Ovary (tissue), 9 donors: ENCODE results near the gene MKX. TPM values are rescaled to one million over a fixed set of nuclear protein-coding genes. Genes with fewer than 3 reads are reported as not detected.

Source experiments
- DNase-seq, 5 donors: peaks; one replicate each; pipeline ENCODE4 v3.0.0-alpha.2; 2019 to 2020
- H3K27ac ChIP-seq, 2 donors: fragments of 200-600 bp; one replicate each; pipeline versions ENCODE4 v1.5.1 to v1.8.0; 2019 to 2022
- H3K27me3 ChIP-seq: fragments of 200-600 bp; one replicate; pipeline ENCODE4 v1.8.0; 2022
- H3K36me3 ChIP-seq: fragments of 200-600 bp; sonication (generic); one replicate; pipeline ENCODE4 v1.5.1; 2019
- H3K4me1 ChIP-seq: one replicate; pipeline ENCODE4 v1.8.1; 2013; ENCODE audit warnings: mild to moderate bottlenecking, moderate library complexity; ENCODE audit not compliant: insufficient read depth
- H3K4me3 ChIP-seq: fragments of 200-600 bp; sonication (generic); one replicate; pipeline ENCODE4 v1.5.1; 2017
- H3K9me3 ChIP-seq, 2 donors: fragments of 200-600 bp in 1 of 2; sonication (generic) in 1 of 2; one replicate each; pipeline versions ENCODE4 v1.5.1 to v1.8.1; 2013 to 2019; ENCODE audit warnings: mild to moderate bottlenecking in 1 of 2, moderate library complexity in 1 of 2
- EP300 ChIP-seq: sonication (generic); formaldehyde crosslinking; IDR thresholded peaks from one replicate; pipeline ENCODE4 v1.6.1; 2017; ENCODE audit warnings: antibody characterized with exemption
- POLR2A ChIP-seq: fragments of 450-650 bp; IDR thresholded peaks from one replicate; pipeline ENCODE4 v1.6.1; 2017; ENCODE audit warnings: antibody characterized with exemption, mild to moderate bottlenecking, moderate library complexity
- WGBS, 3 donors: extraction: QIAGEN DNeasy Blood & Tissue Kit in 1 of 3; methylation state at CpG; one replicate each; pipeline versions ENCODE4 v1.1.5 to v1.1.7; 2013 to 2017; 5-methylcytosine and 5-hydroxymethylcytosine counted together
- intact Hi-C, 4 donors: fragments of 100-400 bp; cut with DNase I; formaldehyde crosslinking; loops; one replicate each; pipeline versions ENCODE4 v1.11.0 to v1.15.1; 2022 to 2023
- polyA plus RNA-seq, 2 donors: library from polyadenylated mRNA; stranded (reverse); fragments of 200-250 nt in 1 of 2; fragments of 350-450 nt in 1 of 2; fragmentation: Illumina TruSeq in 1 of 2; extraction: RNeasy Lipid Tissue Mini Kit (QIAGEN cat#74804) in 1 of 2; gene quantifications; one replicate each; pipeline ENCODE4 v1.2.3, GENCODE V29; 2013 to 2014
- total RNA-seq, 7 donors: library from RNA; depleted of rRNA in 2 of 7; stranded (reverse); fragments of >200 nt in 2 of 7; fragmentation: NEBNext Ultra II Directional in 3 of 7; extraction: Animal tissue kit (Norgen Biotek cat#: 25700) in 3 of 7; gene quantifications; one replicate each; pipeline versions ENCODE4 v1.1.0 to v1.2.4, GENCODE V29; 2016 to 2023
- TF ChIP-seq, protein P1 (sequence below), 3 donors: fragments of 450-650 bp in 2 of 3; fragments of 200-600 bp in 1 of 3; IDR thresholded peaks; one replicate each; pipeline versions ENCODE4 v1.5.1 to v1.8.0; 2016 to 2022; ENCODE audit warnings: antibody characterized with exemption in 3 of 3, mild to moderate bottlenecking in 1 of 3
- donor health status: DM: no; HTN: no; CAD: no; lungs with moderate emphysema.
- donor health status: DM: no; HTN: no; CAD: no.
- donor health status: Bipolar disorder and iron deficiency.
- donor health status: DM: yes; HTN: yes; CAD: no.
- donor health status: DM: no; HTN: no; CAD: no.
- donor health status: DM: yes; HTN: yes; CAD: no.

Gene MKX
- total and polyA plus RNA-seq, 9 donors = 7.4 to 39.7 (median 17.2) TPM

GRCh38 chr10:27635290-27635689 lies 110.3 kb downstream of the MKX start:
- no peaks in the 10 kb centered on the region for H3K27me3 ChIP-seq
- no peaks in the 10 kb centered on the region for H3K36me3 ChIP-seq
- no peaks in the 10 kb centered on the region for H3K9me3 ChIP-seq
- no peak overlapping the region for H3K4me3 ChIP-seq
- WGBS, 3 donors = 92 to 98% (median 94%) methylated on average over 6 of the region's 6 CpGs
- intact Hi-C loops = loop anchor here in 1 of 4 donors (5.0 kb wide), 1 partner anchor 397 kb away; no protein-coding TSS in a partner anchor
- TF ChIP-seq EP300 (no peak), POLR2A (no peak)
- TF ChIP-seq, protein P1, sequence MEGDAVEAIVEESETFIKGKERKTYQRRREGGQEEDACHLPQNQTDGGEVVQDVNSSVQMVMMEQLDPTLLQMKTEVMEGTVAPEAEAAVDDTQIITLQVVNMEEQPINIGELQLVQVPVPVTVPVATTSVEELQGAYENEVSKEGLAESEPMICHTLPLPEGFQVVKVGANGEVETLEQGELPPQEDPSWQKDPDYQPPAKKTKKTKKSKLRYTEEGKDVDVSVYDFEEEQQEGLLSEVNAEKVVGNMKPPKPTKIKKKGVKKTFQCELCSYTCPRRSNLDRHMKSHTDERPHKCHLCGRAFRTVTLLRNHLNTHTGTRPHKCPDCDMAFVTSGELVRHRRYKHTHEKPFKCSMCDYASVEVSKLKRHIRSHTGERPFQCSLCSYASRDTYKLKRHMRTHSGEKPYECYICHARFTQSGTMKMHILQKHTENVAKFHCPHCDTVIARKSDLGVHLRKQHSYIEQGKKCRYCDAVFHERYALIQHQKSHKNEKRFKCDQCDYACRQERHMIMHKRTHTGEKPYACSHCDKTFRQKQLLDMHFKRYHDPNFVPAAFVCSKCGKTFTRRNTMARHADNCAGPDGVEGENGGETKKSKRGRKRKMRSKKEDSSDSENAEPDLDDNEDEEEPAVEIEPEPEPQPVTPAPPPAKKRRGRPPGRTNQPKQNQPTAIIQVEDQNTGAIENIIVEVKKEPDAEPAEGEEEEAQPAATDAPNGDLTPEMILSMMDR (IDR thresholded peaks at IDR 0.05) = no peak
- H3K4me1 ChIP-seq = no peaks in the 10 kb centered on the region
- DNase-seq = no peak
- H3K27ac ChIP-seq = no peak overlapping the region

DNA sequence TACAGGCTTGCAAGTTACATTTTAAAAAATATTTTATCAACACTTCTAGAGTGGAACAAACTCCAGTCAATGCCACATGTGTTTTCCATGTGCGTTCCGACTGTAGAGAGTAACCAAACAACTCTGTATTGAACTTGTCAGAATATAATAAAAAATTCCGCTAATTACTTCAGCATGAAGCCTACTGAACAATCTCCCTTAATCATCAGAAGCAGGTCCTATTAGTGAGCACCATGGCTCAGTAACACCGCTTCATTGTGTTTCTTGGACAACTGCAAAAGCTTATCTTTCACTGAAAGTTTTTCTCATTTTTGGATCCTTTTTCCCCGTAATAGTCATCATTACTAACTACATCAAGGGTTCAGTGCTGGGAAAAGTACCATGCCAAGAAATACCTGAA lies 117.0 kb downstream of the MKX start:
- TF ChIP-seq POLR2A (no peak), EP300 (no peak)
- TF ChIP-seq, protein P1 (IDR thresholded peaks at IDR 0.05) = no peak
- intact Hi-C loops = no loop called here
- Histone ChIP-seq H3K27ac (no peak overlapping the region), H3K36me3 (no peaks in the 10 kb centered on the region), H3K4me3 (no peak overlapping the region), H3K4me1 (peaks cover 4% of the 10 kb centered on the region), H3K9me3 (no peaks in the 10 kb centered on the region), H3K27me3 (no peaks in the 10 kb centered on the region)
- WGBS, 3 donors = 31 to 44% (median 35%) methylated on average over 5 of the region's 5 CpGs
- DNase-seq = no peak

DNA sequence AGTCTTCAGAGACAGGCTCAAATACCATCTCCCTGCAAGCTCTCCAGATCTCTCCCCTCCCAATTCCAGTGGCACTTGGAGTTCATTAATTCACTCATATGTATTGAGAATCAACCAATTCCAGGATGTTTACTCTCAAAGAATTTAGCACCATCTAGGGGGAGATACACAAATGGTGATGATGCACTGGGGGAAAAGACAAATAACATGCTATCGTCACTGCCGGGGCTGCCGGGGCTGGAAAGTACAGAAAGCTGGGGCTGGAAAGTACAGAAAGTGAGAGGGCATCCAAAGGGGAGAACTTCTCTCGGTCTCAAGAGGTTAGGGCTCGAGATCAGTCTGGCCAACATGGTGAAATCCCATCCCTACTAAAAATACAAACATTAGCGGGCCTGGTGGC lies 118.7 kb downstream of the MKX start:
- Histone ChIP-seq H3K4me1 (peaks cover 4% of the 10 kb centered on the region), H3K36me3 (no peaks in the 10 kb centered on the region), H3K27ac (no peak overlapping the region), H3K4me3 (no peak overlapping the region), H3K27me3 (no peaks in the 10 kb centered on the region), H3K9me3 (no peaks in the 10 kb centered on the region)
- WGBS, 3 donors = 79 to 87% (median 82%) methylated on average over 6 of the region's 6 CpGs
- intact Hi-C loops = no loop called here
- TF ChIP-seq POLR2A (no peak), EP300 (no peak)
- TF ChIP-seq, protein P1 (IDR thresholded peaks at IDR 0.05) = no peak
- no peak for DNase-seq

GRCh38 chr10:27625452-27626211 lies 120.0 kb downstream of the MKX start:
- Histone ChIP-seq H3K9me3 (no peaks in the 10 kb centered on the region), H3K27ac (no peak overlapping the region), H3K36me3 (no peaks in the 10 kb centered on the region), H3K27me3 (no peaks in the 10 kb centered on the region), H3K4me3 (no peak overlapping the region), H3K4me1 (peaks cover 6% of the 10 kb centered on the region)
- intact Hi-C loops = no loop called here
- WGBS, 3 donors = 89 to 94% (median 94%) methylated on average over 10 of the region's 10 CpGs
- DNase-seq = no peak
- TF ChIP-seq, protein P1 (IDR thresholded peaks at IDR 0.05) = no peak
- no peak for TF ChIP-seq EP300
